AG04450 (cell line): Measurements from ENCODE around the gene BMF. TPM values are rescaled to one million over a fixed set of nuclear protein-coding genes. Genes with fewer than 3 reads are reported as not detected.

Experiments
- CTCF ChIA-PET: fragments of 300-600, 350-600 bp; formaldehyde crosslinking; extraction: SDS; loops from one replicate; lab custom pipeline; 2022; ENCODE audit warnings: antibody characterized with exemption, inconsistent platforms; lab: Charles Lee
- POLR2A ChIA-PET: fragments of 350-600 bp; formaldehyde crosslinking; extraction: SDS; loops from one replicate; lab custom pipeline; 2021; ENCODE audit warnings: antibody characterized with exemption, inconsistent platforms; lab: Yijun Ruan, JAX
- DNase-seq: peaks from one replicate; pipeline ENCODE4 v3.0.0-alpha.2; 2011; ENCODE audit warnings: low read depth, low spot score
- H3K27ac ChIP-seq: one replicate; pipeline ENCODE4 v1.5.1; 2012; ENCODE audit warnings: low read depth, low read length, control low read depth
- H3K27me3 ChIP-seq: one replicate; pipeline ENCODE4 v1.6.0; 2012; ENCODE audit warnings: low read length; ENCODE audit not compliant: control insufficient read depth, insufficient read depth
- H3K4me3 ChIP-seq: 2 replicates; pipeline ENCODE4 v1.5.1; 2011; ENCODE audit warnings: mild to moderate bottlenecking, low read depth, low read length, control low read depth
- H3K9me3 ChIP-seq: 2 replicates; pipeline ENCODE4 v1.5.1; 2012; ENCODE audit warnings: low read length; ENCODE audit not compliant: control insufficient read depth, insufficient read depth
- CTCF ChIP-seq: IDR thresholded peaks from 2 replicates; pipeline ENCODE4 v1.5.1; 2011; ENCODE audit warnings: low read depth, low read length, control low read depth, inconsistent platforms
- polyA plus RNA-seq: library from polyadenylated mRNA; depleted of rRNA; stranded (reverse); fragments of >200 nt; gene quantifications from 2 replicates; pipeline ENCODE4 v1.2.3, GENCODE V29; 2011

Gene BMF
- polyA plus RNA-seq, 1 experiment, result 6.2 TPM

- POLR2A ChIA-PET, result no interaction called here
- CTCF ChIA-PET, result interaction anchor here (1.9 to 2.5 kb wide), 2 partner anchors 15 to 45 kb away, joined by 6 to 13 read pairs; no protein-coding TSS in a partner anchor
Measured at GRCh38 chr15:40060236-40060961, 48.3 kb downstream of the BMF start.

DNA sequence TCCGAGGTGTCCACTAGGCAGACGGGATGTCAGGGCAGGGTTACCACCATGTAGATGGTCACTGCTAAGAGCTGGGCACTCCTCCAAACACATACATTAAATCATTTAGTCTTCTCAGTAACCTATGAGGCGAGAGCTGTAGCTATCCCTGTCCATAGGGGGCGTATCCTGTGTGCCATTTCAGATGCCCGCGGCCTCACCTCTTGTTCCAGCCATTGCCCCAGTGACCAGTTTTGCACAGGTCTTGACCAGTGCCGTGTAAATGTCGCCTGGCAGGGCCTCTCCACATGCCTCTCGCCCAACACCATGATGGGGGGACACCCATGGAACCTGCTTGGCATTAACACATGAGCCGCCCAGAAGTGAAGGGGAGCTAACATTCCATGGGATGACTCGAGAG, 48.9 kb downstream of the BMF start:
- POLR2A ChIA-PET, result interaction anchor here (0.7 to 1.0 kb wide), 2 partner anchors 44 to 50 kb away, joined by 3 to 5 read pairs; no protein-coding TSS in a partner anchor
- no peak overlapping the region for H3K4me3 ChIP-seq
- CTCF ChIA-PET, result interaction anchor here (1.9 to 2.5 kb wide), 2 partner anchors 14 to 46 kb away, joined by 6 to 13 read pairs; no protein-coding TSS in a partner anchor
- no peak for TF ChIP-seq CTCF
- H3K9me3 ChIP-seq, result no peaks in the 10 kb centered on the region
- DNase-seq, result no peak
- no peak overlapping the region for H3K27ac ChIP-seq
- no peaks in the 10 kb centered on the region for H3K27me3 ChIP-seq

More at GRCh38 chr15:40060236-40060961, 48.3 kb downstream of the BMF start:
- Histone ChIP-seq H3K27me3 (no peaks in the 10 kb centered on the region), H3K9me3 (no peaks in the 10 kb centered on the region), H3K4me3 (no peak overlapping the region), H3K27ac (no peak overlapping the region)
- no peak for DNase-seq
- no peak for TF ChIP-seq CTCF

DNA sequence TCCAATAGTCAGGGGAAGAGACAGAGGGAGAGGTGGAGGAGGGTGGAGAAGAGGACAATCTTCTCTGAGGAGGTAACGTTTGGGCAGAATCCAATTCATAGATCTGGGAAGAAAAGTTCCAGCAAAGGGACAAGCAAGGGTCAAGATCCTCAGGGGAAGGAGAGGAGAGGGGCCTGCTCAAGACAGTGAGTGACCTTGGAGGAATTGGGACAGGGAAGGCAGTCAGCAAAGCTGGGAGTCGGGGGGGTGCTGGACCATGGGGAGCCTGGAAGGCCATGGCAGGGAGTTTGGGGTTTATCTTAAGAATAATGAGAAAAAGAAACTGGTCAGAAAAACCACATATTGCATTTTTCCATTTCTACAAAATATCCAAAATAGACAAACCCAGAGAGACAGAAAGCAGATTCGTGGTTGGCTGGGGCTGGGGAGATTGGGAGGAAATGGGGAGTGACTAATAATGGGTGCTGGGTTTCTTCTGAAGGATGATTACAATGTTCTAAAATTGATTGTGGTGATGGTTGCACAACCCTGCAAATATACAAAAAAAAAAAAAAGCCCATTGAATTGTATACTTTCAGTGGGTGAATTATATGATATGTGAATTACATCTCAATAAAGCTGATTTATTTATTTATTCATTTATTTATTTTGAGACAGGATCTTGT, 50.1 kb downstream of the BMF start:
- Histone ChIP-seq H3K4me3 (no peak overlapping the region), H3K9me3 (no peaks in the 10 kb centered on the region), H3K27me3 (no peaks in the 10 kb centered on the region), H3K27ac (no peak overlapping the region)
- TF ChIP-seq CTCF, result no peak
- no peak for DNase-seq
- CTCF ChIA-PET, result interaction anchor here (1.9 to 2.5 kb wide), 2 partner anchors 13 to 47 kb away, joined by 6 to 13 read pairs; no protein-coding TSS in a partner anchor
- POLR2A ChIA-PET, result interaction anchor here (0.7 to 0.9 kb wide), 2 partner anchors 41 to 51 kb away, joined by 5 to 9 read pairs; no protein-coding TSS in a partner anchor

DNA sequence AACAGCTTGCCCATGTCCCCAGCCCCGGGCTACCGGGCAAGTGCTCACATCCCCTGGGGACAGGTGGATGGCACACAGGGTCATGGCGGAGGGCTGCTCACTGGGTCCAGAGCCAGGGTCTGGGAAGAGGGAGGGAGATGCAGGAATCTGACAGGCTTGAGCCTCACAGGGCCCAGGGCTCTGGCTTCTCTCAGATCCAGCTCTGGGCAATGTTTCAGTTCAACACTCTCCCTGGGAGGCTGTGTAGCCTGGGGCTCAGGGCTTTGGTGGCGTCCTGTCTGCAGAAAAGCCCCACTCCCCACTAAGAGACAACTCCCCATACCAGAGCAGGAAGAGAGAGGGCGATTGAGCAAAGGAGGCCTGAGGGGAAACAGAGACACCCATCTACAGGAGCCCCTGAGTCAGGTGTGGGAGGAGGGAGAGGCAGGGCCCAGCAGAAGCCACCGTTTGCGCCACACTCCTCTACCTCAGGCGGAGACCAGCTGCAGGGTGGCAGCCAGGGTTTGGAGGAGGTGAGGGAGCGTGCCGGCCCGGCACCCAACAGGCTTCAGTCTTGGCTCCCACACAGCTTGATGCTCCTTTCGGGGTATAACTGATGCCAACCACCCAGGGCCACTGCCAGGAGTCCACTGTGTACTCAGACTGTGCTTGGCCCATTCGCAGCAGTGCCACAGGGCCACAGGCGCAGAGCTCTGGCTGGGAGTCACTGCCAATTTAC, 52.9 kb downstream of the BMF start:
- H3K4me3 ChIP-seq, result no peak overlapping the region
- no peaks in the 10 kb centered on the region for H3K9me3 ChIP-seq
- no peaks in the 10 kb centered on the region for H3K27me3 ChIP-seq
- POLR2A ChIA-PET, result interaction anchor here (1.4 kb wide), 1 partner anchor 53 kb away, joined by 3 read pairs; the partner anchor contains the start of gene BMF
- TF ChIP-seq CTCF, result no peak
- H3K27ac ChIP-seq, result no peak overlapping the region
- DNase-seq, result no peak
- CTCF ChIA-PET, result interaction anchor here (3.4 kb wide), 1 partner anchor 49 kb away, joined by 12 read pairs; no protein-coding TSS in a partner anchor
